OCI-LY3 (cell line): ENCODE data around the gene SP1.

Experiments
- H2AFZ ChIP-seq: fragments of 200-600, 300-600 bp; shearing (Covaris generic); 2 replicates; pipeline ENCODE4 v1.6.0; 2014; ENCODE audit warnings: antibody characterized with exemption, low read depth, low read length
- H3K27ac ChIP-seq: fragments of 200-600, 300-600 bp; sonication (generic); 2 replicates; pipeline ENCODE4 v1.5.1; 2014; ENCODE audit warnings: mild to moderate bottlenecking, low read length, moderate library complexity, mixed read lengths
- H3K27me3 ChIP-seq: fragments of 200-600, 300-600 bp; sonication (generic); 2 replicates; pipeline ENCODE4 v1.6.1; 2014; ENCODE audit warnings: low read depth, low read length, mixed read lengths
- H3K36me3 ChIP-seq: fragments of 200-600, 300-600 bp; sonication (generic); replicated peaks from 2 replicates; pipeline ENCODE3; 2014; ENCODE audit warnings: low read depth, low read length, mixed read lengths
- H3K4me1 ChIP-seq: fragments of 300-600, 200-600 bp; sonication (generic); 2 replicates; pipeline ENCODE4 v1.6.1; 2014; ENCODE audit warnings: low read length, mixed read lengths
- H3K4me2 ChIP-seq: fragments of 200-600, 300-600 bp; sonication (generic); 2 replicates; pipeline ENCODE4 v1.6.1; 2014; ENCODE audit warnings: low read length, mixed read lengths
- H3K4me3 ChIP-seq: fragments of 300-600, 200-600 bp; sonication (generic); 2 replicates; pipeline ENCODE4 v1.5.1; 2014; ENCODE audit warnings: antibody characterized with exemption, mild to moderate bottlenecking, low read length, moderate library complexity
- H3K79me2 ChIP-seq: fragments of 300-600, 200-600 bp; shearing (Covaris generic); 2 replicates; pipeline ENCODE4 v1.6.1; 2014; ENCODE audit warnings: mild to moderate bottlenecking, low read length, mixed read lengths
- H3K9ac ChIP-seq: fragments of 300-600, 200-600 bp; shearing (Covaris generic); 2 replicates; pipeline ENCODE4 v1.6.0; 2014; ENCODE audit warnings: mild to moderate bottlenecking, low read length, moderate library complexity
- H3K9me3 ChIP-seq: fragments of 200-600, 300-600 bp; shearing (Covaris generic); 2 replicates; pipeline ENCODE4 v1.6.1; 2014; ENCODE audit warnings: low read length, mixed read lengths; ENCODE audit not compliant: insufficient read depth
- H4K20me1 ChIP-seq: fragments of 200-600, 300-600 bp; sonication (generic); 2 replicates; pipeline ENCODE4 v1.6.1; 2016; ENCODE audit warnings: low read length, mixed read lengths; ENCODE audit not compliant: insufficient read depth
- EZH2phosphoT487 ChIP-seq: fragments of 200-600 bp; shearing (Covaris generic); IDR thresholded peaks from 2 replicates; pipeline ENCODE4 v1.6.1; 2018; ENCODE audit warnings: antibody characterized with exemption, mixed run types, low read depth
- TF ChIP-seq, protein P1 (sequence below): fragments of 200-600, 300-600 bp; sonication (generic); IDR thresholded peaks from 2 replicates; pipeline ENCODE4 v1.5.1; 2014; ENCODE audit warnings: antibody characterized with exemption, low read length, low read depth

The SP1 gene

DNA sequence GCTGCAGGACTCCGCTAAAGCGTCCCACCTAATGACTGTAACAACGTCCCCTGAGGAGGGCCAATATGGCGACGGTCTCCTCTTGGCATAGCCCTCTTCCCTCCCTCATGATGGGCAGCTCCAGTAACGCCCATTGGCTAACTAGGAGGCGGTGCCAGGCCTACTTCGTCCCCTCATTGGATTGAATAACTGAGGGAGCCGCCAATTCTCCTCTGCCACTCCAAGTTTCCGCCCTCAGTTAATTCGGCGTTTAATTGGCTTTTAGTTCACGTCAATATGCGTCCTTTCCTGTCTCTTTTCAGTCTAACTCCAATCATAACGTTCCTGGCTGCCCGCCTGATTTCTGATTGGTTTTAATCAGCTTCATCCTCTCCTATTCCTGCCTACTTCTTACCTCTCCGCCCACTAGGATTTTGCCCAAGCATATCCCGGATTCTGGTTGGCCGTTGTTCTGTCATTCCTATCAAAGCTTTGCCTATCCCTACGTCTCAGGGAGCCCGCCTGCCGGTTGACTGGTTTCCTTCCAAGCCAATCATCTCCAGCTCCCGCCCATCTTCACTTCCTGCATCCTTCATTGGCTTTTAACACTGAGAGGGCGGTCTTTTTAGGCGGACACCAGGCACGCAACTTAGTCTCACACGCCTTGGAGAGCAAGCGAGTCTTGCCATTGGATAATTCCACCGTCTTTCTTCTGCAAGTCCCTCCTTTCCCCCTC is 430 bp upstream of the SP1 start:
- Histone ChIP-seq H3K9me3 (no peaks in the 10 kb centered on the region), H3K27me3 (no peaks in the 10 kb centered on the region), H2AFZ (peak overlapping the region; percentile 15; the same call in 1 of the 2 replicates), H3K4me3 (peak overlapping the region; percentile 84), H3K9ac (peak overlapping the region; percentile 96), H3K36me3 (peaks cover 26% of the 10 kb centered on the region), H3K4me1 (peaks cover 20% of the 10 kb centered on the region), H4K20me1 (peaks cover 11% of the 10 kb centered on the region), H3K79me2 (peaks cover 36% of the 10 kb centered on the region), H3K4me2 (peak overlapping the region; percentile 70), H3K27ac (peak overlapping the region; percentile 85)
- TF ChIP-seq, protein P1, sequence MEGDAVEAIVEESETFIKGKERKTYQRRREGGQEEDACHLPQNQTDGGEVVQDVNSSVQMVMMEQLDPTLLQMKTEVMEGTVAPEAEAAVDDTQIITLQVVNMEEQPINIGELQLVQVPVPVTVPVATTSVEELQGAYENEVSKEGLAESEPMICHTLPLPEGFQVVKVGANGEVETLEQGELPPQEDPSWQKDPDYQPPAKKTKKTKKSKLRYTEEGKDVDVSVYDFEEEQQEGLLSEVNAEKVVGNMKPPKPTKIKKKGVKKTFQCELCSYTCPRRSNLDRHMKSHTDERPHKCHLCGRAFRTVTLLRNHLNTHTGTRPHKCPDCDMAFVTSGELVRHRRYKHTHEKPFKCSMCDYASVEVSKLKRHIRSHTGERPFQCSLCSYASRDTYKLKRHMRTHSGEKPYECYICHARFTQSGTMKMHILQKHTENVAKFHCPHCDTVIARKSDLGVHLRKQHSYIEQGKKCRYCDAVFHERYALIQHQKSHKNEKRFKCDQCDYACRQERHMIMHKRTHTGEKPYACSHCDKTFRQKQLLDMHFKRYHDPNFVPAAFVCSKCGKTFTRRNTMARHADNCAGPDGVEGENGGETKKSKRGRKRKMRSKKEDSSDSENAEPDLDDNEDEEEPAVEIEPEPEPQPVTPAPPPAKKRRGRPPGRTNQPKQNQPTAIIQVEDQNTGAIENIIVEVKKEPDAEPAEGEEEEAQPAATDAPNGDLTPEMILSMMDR = no peak
- no peak for TF ChIP-seq EZH2phosphoT487

DNA sequence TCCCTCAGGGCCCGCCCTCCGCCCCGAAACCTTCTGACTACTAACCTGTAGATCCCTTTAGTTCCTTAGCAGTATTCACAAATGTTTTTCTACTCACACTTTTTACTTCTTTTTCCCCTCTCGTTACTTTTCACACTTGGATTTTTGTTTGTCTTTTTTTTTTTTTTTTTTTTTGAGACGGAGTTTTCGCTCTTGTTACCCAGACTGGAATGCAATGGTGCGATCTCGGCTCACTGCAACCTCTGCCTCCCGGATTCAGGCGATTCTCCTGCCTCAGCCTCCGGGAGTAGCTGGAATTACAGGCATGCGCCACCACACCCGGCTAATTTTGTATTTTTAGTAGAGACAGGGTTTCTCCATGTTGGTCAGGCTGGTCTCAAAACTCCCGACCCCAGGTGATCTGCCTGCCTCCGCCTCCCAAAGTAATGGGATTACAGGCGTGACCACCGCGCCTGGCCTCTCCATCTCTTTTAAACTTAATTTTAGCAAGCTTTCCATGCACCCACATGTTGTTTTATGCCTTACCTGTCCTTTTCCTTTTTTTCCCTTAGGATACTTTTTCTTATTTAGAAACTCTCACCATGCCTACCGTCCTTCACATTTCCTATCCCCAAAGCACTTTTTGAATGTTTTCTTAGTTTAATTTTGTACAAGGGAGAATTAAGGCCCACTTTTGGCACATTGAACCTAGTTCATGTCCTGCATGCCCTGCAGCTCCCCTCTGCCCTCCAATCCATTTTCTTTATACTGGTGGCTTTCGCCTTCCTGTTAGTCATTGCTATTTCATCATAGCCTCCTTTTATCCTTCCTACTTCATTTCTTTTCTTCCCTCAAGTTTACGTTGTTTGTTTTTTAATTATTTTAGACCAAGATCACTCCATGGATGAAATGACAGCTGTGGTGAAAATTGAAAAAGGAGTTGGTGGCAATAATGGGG is 1.1 kb downstream of the SP1 start:
- no peaks in the 10 kb centered on the region for H3K9me3 ChIP-seq
- H3K27me3 ChIP-seq = no peaks in the 10 kb centered on the region
- peaks cover 11% of the 10 kb centered on the region for H4K20me1 ChIP-seq
- peak overlapping the region; percentile 82 for H3K4me3 ChIP-seq
- peak overlapping the region; percentile 59 for H3K9ac ChIP-seq
- H3K4me2 ChIP-seq = peak overlapping the region; percentile 82
- TF ChIP-seq EZH2phosphoT487 = no peak
- TF ChIP-seq, protein P1 = no peak
- H3K4me1 ChIP-seq = peaks cover 20% of the 10 kb centered on the region
- H3K36me3 ChIP-seq = peaks cover 31% of the 10 kb centered on the region
- H2AFZ ChIP-seq = no peak overlapping the region
- peak overlapping the region; percentile 35 for H3K27ac ChIP-seq
- H3K79me2 ChIP-seq = peaks cover 49% of the 10 kb centered on the region

DNA sequence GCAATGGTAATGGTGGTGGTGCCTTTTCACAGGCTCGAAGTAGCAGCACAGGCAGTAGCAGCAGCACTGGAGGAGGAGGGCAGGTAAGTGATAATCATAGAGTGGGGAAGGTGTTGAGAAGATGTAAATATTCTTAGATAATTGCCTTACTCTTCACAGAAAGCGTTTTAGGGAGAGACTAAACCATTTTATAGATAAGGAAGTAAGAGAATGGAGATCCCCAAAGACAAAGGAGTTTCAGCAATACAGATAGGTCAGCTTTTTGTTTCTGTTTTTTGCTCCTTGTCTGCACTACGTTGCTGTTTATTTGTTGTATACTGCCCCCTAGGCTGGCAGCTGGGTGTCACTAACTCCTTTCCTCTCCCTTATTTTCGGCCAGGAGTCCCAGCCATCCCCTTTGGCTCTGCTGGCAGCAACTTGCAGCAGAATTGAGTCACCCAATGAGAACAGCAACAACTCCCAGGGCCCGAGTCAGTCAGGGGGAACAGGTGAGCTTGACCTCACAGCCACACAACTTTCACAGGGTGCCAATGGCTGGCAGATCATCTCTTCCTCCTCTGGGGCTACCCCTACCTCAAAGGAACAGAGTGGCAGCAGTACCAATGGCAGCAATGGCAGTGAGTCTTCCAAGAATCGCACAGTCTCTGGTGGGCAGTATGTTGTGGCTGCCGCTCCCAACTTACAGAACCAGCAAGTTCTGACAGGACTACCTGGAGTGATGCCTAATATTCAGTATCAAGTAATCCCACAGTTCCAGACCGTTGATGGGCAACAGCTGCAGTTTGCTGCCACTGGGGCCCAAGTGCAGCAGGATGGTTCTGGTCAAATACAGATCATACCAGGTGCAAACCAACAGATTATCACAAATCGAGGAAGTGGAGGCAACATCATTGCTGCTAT is 2.0 kb downstream of the SP1 start:
- H2AFZ ChIP-seq = no peak overlapping the region
- peak overlapping the region; percentile 35 for H3K27ac ChIP-seq
- H3K9ac ChIP-seq = peak overlapping the region; percentile 59; the same call in 1 of the 2 replicates
- H3K79me2 ChIP-seq = peaks cover 57% of the 10 kb centered on the region
- peak overlapping the region; percentile 82 for H3K4me2 ChIP-seq
- H3K4me3 ChIP-seq = peak overlapping the region; percentile 82
- H3K36me3 ChIP-seq = peaks cover 33% of the 10 kb centered on the region
- H4K20me1 ChIP-seq = peaks cover 11% of the 10 kb centered on the region
- no peaks in the 10 kb centered on the region for H3K27me3 ChIP-seq
- TF ChIP-seq, protein P1 = peak; percentile 49
- TF ChIP-seq EZH2phosphoT487 = no peak
- H3K4me1 ChIP-seq = peaks cover 20% of the 10 kb centered on the region
- H3K9me3 ChIP-seq = no peaks in the 10 kb centered on the region
